ENCODE measurements around the gene PGAP2.

The PGAP2 gene

GRCh38 chr11:3841426-3842350 is 33.3 kb downstream of the PGAP2 start:
- TF ChIP-seq CTCF (conservative IDR thresholded peaks at IDR 0.05): peak; percentile 89
- peak overlapping the region; percentile 87 for H3K27ac ChIP-seq

GRCh38 chr11:3843326-3843725 is 35.0 kb downstream of the PGAP2 start:
- TF ChIP-seq CTCF (conservative IDR thresholded peaks at IDR 0.05): no peak

GRCh38 chr11:3845246-3845645 is 36.9 kb downstream of the PGAP2 start:
- H3K27ac ChIP-seq: peak overlapping the region; percentile 33
- no peak for TF ChIP-seq CTCF (conservative IDR thresholded peaks at IDR 0.05)

More at GRCh38 chr11:3843326-3843725, 35.0 kb downstream of the PGAP2 start:
- no peak overlapping the region for H3K27ac ChIP-seq

GRCh38 chr11:3845670-3846069 is 37.3 kb downstream of the PGAP2 start:
- H3K27ac ChIP-seq: peak overlapping the region; percentile 33

GRCh38 chr11:3849297-3849874 is 41.0 kb downstream of the PGAP2 start:
- TF ChIP-seq CTCF (conservative IDR thresholded peaks at IDR 0.05): peak; percentile 81
- H3K27ac ChIP-seq: no peak overlapping the region

More at GRCh38 chr11:3845670-3846069, 37.3 kb downstream of the PGAP2 start:
- TF ChIP-seq CTCF (conservative IDR thresholded peaks at IDR 0.05): no peak

- no peak for TF ChIP-seq CTCF (conservative IDR thresholded peaks at IDR 0.05)
- H3K27ac ChIP-seq: no peak overlapping the region
Observed at GRCh38 chr11:3853545-3853842, 45.1 kb downstream of the PGAP2 start.

- peak overlapping the region; percentile 81 for H3K27ac ChIP-seq
- TF ChIP-seq CTCF (conservative IDR thresholded peaks at IDR 0.05): no peak
Observed at GRCh38 chr11:3853899-3854659, 45.7 kb downstream of the PGAP2 start.
